GM21737 (cell line): Measurements from ENCODE around the gene SLC24A3.

Experiments used
- ATAC-seq: cut with Tn5 transposase; IDR thresholded peaks from one replicate; pipeline ENCODE4 v1.9.1; 2021; ENCODE audit warnings: mild to moderate bottlenecking, moderate library complexity; ENCODE audit not compliant: unreplicated experiment

Gene SLC24A3

DNA sequence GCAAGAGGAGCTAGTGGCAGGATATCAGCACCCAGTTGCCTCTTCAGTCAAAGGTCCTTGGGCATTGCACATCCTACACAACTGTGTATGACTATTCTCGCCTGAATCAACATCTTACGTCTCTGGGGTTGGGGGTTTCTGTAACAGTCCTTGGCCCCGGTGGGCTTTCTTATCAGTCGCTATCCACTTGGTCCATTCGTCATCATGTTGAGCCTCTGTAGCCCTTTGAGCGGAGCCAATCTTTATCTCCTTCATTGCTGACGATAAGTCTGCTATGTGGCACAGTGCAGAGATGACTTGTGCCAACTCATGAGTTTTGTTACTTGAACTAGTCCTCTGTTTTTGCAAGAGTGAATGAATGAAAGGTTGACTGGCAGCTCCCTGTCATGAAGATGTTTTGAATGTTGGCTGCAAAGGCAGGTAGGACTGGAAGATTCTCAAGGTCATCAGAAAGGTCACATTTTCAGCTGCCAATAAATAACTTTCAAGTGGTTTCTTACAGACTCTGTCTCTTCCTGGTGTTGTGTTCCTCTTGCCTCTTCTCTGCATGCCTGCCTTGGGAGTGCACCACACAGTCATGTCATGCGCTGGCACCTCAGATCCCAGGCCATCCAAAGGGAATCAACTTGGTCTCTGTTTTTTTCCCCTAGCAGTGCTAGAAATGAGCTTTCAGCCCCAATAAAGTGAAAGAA is 238.9 kb downstream of the SLC24A3 start:
- ATAC-seq = no peak

DNA sequence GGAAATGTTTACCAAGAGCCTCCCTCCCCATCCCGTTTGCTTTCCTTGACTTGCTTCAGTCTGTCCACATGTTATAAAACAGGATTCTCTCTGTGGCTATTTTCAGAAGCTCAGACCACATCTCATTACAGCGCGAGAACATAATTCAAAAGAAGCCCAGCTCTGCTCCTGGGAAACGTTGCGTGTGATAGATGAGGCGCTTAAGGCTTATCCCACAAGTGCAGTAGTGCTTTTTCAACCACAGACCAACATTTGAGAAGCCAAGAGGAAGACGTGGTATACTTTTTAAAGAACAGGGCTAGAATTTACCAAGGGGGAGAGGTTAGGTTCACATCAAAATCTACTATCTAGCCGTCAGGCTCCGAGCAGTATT is 239.5 kb downstream of the SLC24A3 start:
- no peak for ATAC-seq

DNA sequence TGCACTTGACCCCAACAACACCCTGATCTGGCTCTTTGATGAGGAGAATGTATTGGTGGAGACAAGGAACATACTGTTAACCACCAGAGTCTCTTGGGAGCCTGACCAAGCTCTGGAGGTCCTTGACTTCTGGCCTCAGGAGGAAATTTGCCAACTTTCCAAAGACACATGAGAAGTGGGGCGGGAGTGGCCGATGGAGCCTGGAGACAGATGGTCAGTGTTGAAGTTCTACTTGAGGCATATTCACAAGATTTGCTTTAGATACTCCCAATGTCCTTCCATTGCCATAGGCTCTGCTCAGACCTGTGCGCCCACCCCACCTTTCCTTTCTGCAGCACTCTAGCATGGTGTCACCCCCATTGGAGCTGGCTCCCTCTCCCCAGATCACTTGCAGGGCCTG is 241.0 kb downstream of the SLC24A3 start:
- ATAC-seq = no peak

DNA sequence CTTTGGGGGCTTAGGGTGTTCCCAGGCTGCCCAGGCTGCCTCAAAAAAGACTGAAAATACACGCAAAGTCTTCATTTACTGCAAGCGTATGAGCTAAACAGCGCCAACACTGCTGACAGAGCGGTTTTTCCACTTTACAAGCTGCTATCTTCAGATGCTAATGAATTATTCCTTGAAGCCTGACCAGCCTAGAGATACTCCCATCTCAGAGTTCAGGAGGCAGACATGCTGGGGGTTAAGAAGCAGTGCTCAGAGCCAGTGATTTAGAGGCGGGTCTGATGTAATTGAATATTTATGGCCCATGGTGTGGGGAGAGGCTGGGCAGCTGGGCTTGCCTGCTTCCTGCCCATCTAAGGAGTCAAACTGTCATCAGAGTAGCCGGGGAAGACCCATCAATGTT is 241.4 kb downstream of the SLC24A3 start:
- no peak for ATAC-seq

DNA sequence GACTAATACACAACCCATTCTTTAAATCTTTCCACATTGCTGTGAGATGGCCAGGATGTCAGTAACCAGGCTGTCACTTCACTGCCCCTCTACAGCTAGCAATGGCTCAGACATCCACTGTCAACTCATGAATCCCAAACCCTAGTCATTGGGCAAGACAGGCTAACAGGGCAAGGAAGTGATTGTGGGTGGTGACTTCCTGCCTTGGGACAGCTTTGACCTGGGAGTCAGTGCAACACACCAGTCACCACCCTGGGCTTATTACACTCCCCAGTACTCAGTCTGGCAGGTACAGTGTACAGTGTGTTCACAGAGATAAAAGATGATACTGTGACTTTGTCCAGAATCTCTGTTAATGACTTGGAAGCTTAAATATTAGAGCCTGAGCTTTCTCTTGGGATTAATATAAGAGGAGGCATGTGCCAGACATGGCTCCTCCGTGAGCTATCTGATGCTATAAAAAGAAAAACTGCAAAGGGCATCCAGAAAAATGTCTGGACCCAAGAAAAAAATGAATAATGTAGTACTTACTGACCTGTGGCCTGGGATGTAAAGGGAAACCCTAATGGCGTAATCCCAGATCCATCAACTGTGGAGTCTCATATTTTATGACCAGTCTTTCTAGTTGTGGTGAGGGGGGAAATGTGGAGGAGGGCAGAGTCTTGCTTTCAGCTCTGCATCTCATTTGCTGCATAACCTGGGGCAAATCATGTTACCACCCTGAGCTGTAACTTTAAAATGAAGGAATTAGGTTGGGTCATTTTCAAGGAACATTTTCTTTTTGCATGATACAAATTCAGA is 244.4 kb downstream of the SLC24A3 start:
- ATAC-seq = no peak

DNA sequence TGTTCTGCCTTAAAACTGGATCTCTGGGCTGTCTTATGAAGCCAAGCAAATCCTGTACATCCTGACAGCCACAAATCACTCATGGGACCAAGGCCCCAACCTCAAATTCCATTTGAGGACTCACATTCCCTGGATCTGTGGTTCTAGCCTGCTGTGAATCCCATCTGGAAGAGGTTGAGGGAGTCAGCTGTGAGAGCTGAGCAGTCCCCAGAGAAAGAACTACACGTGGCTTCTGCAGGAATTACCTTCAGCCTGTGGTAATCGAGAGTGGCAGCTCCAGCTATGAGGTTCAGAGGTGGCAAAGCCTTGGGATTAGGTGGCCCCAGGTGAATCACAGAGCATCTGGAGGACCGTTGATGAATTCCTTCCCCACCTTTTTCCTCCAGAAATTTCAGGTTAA is 245.2 kb downstream of the SLC24A3 start:
- no peak for ATAC-seq

DNA sequence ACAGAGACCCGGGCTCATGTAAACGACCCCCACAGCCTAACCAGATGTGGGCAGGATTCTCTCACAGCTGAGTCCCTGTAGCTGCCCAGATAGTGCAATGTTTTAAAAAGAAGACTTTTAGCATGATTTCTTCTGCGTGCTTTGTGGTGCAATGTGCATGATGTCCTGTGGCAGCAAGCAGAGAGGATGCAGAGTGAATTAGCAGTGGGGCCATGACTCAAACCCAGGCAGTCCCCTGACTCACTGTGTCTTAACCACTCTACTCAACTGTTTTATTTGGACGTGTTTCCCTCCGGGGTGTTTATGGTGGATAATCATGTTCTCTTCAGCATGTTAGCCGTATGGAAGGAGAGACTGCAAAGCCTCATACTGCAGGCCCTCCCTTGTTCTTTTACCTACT is 247.9 kb downstream of the SLC24A3 start:
- no peak for ATAC-seq

DNA sequence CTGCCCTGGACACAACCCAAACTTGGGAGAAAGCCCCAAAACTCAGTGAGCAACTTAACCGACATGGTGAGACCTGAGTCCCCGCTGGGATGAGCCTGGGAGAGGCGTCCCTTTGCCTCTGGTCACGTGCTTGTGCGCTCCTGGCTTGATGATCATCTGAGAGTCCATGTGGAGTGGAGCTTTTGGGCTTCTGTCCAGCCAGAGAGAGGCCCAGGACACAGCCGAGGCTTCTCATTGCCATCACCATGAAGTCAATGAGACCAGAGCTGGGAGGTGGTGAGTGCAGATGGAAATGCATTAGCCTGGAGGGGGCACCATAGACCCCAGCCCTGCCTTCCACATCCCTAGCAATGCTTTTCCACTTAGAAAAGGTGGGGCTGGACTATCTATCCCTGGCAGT is 250.0 kb downstream of the SLC24A3 start:
- no peak for ATAC-seq

DNA sequence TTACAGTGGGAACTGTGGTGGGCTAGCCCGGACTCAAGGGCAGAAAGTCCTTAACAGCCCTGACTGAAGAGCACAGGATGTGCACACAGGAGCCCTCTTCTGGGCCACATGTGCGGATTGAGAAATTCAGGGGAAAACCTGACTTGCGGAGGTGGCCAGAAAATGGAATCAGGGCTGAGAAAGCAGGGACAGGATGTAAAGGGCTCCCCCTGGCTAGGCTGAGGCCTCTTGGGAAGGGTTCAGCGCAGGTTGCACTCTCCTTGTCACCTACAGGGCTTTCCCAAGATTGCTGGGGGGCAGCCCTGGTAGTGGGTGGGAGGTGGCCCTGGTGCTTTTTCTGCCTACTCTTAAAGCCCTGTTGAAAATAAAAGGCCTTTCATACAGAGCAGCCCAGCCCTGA is 251.2 kb downstream of the SLC24A3 start:
- no peak for ATAC-seq

DNA sequence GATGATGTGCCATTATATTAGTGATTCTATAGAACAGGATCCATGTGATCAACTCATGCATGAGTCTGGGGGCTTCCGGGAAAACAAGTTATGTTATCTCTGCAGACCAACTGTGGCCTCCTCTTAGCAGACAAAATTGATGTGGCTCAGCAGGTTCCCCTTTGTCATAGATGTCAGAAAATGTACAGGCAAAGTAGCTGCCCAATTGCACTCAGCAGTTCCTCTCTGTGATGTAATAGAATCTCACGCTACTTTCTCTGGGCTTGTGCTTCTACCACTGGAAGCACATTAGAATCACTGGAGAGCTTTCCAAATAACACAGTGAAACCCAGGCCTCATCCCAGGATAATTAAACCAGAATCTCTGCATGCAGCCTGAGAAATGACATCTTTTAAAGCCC is 253.1 kb downstream of the SLC24A3 start:
- ATAC-seq = no peak

DNA sequence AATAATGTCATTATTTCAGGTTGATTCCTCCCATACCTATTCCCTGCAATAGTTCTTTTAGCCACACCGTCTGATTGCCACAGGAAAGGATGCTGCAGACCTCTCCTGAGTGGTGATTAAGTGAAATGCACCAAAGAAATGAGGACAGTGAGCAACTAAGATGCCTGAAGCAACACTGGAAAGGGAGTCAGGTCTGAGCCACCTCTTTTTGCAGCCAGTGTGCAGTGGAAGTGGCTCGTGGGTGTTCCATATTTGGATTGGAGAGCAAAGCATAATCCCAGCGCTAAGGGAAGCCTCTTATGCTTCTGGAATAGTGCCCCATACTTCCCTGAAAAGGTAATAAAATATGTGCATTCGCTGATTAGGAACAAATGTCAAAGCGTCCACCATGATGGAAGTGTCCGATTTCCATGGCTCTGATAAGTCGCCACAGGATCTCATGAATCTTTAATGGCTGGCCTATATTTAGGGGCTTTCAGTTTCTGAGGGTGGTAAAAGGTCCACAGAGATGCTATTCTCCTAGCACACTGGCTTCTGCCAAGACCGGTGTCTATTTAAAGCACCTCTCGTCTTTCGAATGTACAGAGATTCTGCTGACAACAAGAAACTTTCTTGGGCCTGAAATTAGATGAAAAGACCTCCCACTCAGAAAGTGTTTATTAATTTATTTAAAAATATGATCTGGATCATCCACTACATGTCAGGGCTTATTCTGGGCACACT is 253.9 kb downstream of the SLC24A3 start:
- no peak for ATAC-seq

DNA sequence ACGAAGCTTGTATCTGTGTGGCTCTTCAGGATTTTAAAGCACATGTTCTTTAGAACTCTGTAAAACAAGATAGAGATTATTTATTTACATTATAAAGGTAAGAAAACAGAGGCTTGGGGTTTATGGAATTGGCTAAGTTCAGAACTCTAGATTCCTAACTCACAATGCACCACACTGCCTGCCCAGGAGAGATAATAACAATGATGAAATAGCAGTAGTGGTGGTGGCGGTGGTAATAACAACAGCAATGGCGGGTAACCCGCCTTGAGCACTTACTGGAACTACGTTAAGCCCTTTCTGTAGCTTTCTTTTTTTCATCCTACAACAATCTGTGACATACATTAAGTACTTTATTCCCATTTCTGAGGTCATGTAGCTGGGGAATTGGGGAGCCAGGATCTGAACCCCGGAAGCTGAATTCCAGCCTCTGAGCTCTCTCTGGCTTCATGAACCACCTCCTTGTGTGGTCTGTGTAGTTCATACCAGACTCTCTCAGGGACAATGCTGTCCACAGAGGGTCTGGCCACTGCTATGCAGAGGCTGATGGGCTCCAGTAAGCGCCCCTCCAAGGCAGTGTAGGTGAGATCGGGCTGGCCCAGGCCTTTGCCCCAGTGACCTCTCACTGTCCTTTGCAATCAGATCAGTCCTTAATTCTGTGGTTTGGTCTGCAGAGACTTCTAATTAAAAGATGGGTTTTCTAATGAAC is 260.9 kb downstream of the SLC24A3 start:
- ATAC-seq = no peak

DNA sequence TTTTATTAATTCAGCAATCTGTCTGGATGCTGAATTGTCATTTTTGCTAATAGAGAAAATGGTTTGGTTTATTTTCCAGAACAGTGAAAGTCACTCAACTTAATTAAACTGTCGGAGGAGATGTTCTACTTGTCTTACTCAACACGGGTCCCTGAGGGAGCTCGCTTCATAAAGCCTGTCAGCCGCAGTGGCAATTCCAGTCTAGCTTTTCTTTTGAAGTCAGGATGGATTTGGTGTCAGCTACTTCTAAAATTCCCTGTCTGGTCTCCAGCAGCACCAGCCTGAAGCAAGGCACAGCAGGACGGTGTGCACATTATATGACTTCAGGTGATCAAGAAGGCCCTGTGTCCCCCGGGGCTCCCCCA is 261.5 kb downstream of the SLC24A3 start:
- no peak for ATAC-seq

DNA sequence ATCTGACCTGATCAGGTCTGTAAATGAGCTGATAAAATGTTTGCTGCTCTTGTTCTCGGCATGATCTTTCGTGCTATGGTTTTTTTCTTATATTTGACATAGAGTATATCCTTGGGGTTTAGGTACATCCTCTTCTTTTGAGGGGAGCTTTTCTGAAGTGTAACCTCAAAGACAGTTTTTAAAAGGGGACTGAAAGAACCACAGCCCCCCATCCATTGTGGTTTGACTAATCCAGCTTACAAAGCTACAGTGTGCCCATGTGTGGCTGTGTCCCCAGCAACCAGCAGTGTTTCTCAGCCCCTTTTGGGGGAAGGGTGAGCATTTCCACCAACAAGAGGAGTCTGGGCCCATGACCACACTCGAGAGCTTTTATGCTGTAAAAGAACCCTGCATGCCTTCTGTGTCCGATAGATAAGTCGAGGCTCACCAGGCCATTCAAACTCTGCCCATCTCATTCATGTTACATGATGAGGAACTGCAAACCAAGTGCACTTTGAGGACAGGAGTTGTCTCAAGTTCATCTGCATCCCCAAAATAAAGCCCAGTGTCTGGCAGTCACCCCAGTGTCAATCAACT is 266.0 kb downstream of the SLC24A3 start:
- ATAC-seq = no peak

DNA sequence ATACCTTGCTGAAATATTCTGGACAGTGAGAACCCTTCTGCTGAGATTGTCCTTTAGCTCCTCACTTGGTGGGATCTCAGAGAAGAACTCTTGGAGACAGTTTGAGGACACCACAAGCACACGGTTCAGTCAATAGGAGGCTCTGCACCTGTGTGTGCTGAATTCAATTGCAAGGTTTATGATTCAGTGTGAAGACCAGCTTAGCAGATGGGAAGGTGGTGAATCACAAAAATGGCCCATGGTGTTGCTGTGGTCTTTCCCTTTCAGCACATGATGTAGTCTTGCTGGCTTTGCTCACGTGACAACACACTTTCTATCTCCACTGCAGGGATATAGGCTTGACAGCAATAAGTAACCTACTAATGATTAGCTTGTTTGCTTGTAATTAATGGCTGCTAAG is 270.3 kb downstream of the SLC24A3 start:
- no peak for ATAC-seq

DNA sequence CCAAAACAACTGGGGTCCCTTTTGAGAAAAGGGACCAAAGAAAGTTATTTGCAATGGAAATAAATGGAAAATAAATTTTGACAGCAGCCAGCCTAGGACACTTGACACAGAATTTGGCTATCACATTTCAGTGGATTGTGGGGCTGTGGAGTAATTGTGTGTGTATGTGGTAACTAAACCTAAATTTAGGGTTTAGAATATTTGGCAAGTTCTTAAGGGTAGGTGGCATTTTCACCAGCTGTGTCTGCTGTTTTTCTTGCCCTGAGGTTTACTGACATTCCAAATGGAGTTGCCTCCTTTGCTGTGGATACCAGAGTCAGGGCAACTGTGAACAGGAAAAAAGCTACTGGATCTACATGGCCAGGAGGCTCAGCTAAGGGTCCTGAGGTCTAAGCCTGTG is 270.9 kb downstream of the SLC24A3 start:
- no peak for ATAC-seq

DNA sequence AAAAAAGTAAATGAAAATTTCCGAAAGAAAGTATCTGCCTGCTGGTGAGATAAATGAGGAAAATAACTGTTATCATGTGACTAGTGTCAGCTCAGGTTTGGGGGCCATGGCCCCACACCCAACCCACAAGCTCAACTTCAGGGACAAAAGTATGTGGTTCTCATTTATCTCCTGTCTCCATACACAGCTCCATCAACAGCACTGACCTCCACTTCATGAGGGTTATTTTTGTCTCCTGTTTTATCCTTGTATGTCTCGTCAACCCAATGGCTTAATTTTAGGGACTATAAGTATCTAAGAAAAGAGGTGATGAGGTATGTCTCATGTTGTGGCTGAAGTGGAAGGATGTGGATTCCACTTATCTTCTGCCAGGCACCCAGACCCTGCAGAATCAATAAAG is 274.0 kb downstream of the SLC24A3 start:
- ATAC-seq = no peak

DNA sequence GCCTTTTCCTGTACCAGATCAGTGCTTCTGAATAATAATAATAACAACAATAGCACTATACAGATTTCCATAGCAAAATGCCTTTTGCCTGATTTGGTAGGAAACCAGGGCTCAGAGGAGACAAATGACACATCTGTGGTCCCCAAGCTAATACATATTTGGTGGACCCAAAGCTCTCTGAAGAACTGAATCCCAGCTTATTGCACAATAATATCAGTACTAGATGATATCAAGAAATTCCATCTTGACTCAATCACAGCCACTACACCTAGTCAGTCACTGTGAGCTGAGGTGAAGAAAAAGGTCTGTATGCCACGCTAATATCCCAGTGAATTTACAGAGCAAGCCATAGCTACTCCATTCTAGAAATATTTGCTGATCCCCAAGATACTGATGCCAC is 275.0 kb downstream of the SLC24A3 start:
- no peak for ATAC-seq

DNA sequence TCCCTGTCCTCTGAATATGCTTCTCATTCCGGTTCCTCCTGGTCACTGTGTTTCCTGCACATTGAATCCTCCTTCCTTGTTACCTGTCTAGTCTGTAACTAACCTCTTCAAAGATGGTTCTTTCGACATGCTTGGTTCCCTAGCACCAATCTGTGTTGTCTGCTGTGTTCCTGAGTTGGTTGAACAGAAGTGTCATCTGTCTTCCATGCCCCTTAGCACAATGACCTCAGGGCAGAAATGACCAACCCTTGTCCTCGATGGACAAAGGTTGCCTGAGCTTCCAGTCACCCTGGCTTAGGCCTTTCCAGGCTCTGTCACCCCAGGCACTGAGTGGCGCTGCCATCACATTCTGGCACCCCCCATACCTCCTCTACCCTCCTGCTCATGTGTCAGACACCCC is 278.8 kb downstream of the SLC24A3 start:
- no peak for ATAC-seq

DNA sequence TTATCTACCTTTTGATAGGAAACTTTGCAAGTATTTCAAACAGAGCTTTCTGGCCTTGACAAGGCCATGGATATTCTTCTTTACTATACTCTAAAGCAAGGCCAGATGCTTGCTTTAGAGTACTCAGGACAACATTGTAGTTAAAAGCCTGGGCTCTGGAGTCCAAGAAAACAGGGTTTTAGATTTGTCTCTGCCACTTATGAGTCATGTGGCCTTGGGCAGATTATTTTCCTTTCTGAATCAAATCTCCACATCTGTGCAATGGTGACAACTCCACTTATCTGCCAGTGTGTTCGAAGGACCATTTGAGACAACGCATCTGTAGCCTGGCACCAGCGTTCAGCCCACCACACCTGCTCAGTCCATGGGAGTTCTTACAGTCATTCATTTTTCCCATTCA is 279.7 kb downstream of the SLC24A3 start:
- no peak for ATAC-seq

DNA sequence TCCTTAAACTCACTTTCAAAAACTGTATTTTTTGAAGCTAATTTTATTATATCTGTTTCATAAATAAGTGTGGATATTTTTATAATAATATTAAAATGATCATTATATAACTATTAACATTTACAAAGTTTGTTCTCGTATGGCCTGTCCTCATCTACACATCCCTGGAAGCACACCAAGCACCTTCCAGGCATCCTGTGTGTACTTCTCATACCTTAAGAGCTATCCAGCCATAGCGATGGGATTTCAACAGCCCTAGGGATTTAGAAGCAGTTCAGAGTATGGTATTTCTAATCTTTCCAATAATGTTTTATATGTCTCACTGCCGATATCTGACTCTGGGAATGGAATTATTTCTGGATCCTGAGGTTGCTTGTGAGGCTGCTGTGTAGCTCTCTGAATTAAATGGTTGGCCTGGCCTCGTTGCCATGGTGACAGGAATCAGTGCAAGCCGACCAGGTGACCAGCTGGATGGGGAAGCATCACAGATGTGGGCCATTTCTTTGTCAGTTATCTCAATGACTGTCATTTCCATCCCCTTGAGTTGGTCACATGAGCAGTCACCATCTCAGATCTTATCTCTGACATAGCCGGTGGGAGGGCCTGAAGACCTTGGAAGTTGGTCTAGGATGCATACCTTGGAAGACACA is 280.4 kb downstream of the SLC24A3 start:
- ATAC-seq = no peak
